Liver (tissue), 9 donors: ENCODE measurements around the gene KCNJ5. TPM values are rescaled to one million over a fixed set of nuclear protein-coding genes. Genes with fewer than 3 reads are reported as not detected.

ENCODE experiments used
- DNase-seq: peaks from one replicate; pipeline ENCODE4 v3.0.0-alpha.2; 2017; ENCODE audit warnings: low spot score
- H3K27ac ChIP-seq, 2 donors: one replicate each; pipeline ENCODE4 v1.7.0; 2013; ENCODE audit warnings: inconsistent platforms in 2 of 2, low read length in 2 of 2, control low read depth in 1 of 2, low read depth in 1 of 2, mild to moderate bottlenecking in 1 of 2
- H3K27me3 ChIP-seq, 4 donors: one replicate each; pipeline versions ENCODE4 v1.6.1 to v1.7.0; 2013; ENCODE audit warnings: low read length in 3 of 4, inconsistent platforms in 1 of 4, mild to moderate bottlenecking in 1 of 4, moderate library complexity in 1 of 4; ENCODE audit not compliant: control insufficient read depth in 4 of 4, insufficient read depth in 4 of 4
- H3K36me3 ChIP-seq, 4 donors: one replicate each; pipeline versions ENCODE4 v1.6.1 to v1.7.0; 2013; ENCODE audit warnings: low read length in 3 of 4, mild to moderate bottlenecking in 3 of 4, low read depth in 1 of 4, moderate library complexity in 1 of 4; ENCODE audit not compliant: control insufficient read depth in 4 of 4, insufficient read depth in 3 of 4
- H3K4me1 ChIP-seq, 4 donors: one replicate each; pipeline versions ENCODE4 v1.6.1 to v1.7.0; 2013; ENCODE audit warnings: low read length in 3 of 4, mild to moderate bottlenecking in 3 of 4, moderate library complexity in 1 of 4; ENCODE audit not compliant: control insufficient read depth in 4 of 4, insufficient read depth in 4 of 4
- H3K4me3 ChIP-seq, 3 donors: one replicate each; pipeline versions ENCODE4 v1.6.1 to v1.7.0; 2013; ENCODE audit warnings: low read length in 3 of 3, control low read depth in 1 of 3, low read depth in 1 of 3, mild to moderate bottlenecking in 1 of 3
- H3K9ac ChIP-seq, 2 donors: one replicate each; pipeline ENCODE4 v1.7.0; 2013; ENCODE audit warnings: low read length in 2 of 2, mild to moderate bottlenecking in 2 of 2, moderate library complexity in 2 of 2, control low read depth in 1 of 2, low read depth in 1 of 2
- H3K9me3 ChIP-seq, 4 donors: one replicate each; pipeline versions ENCODE4 v1.6.1 to v1.7.0; 2013; ENCODE audit warnings: low read length in 3 of 4; ENCODE audit not compliant: control insufficient read depth in 4 of 4
- ATF3 ChIP-seq: IDR thresholded peaks from 2 replicates; pipeline ENCODE4 v1.6.1; 2016; ENCODE audit warnings: antibody characterized with exemption
- CTCF ChIP-seq: fragments of 150-350 bp; IDR thresholded peaks from 2 replicates; pipeline ENCODE4 v1.5.1; 2017; ENCODE audit warnings: improper control_type of control experiment, low read depth, low read length; ENCODE audit not compliant: missing input control
- EGR1 ChIP-seq, 2 donors: IDR thresholded peaks; 2 replicates each; pipeline ENCODE4 v1.6.1; 2016 to 2018; ENCODE audit warnings: antibody characterized with exemption in 2 of 2, low read depth in 2 of 2
- FOXA1 ChIP-seq: IDR thresholded peaks from 2 replicates; pipeline ENCODE4 v1.6.1; 2016; ENCODE audit warnings: antibody characterized with exemption
- FOXA2 ChIP-seq: IDR thresholded peaks from 2 replicates; pipeline ENCODE4 v1.6.1; 2016; ENCODE audit warnings: antibody characterized with exemption
- GABPA ChIP-seq, 2 donors: IDR thresholded peaks in 1 of 2; conservative IDR thresholded peaks in 1 of 2; 2 replicates each; pipeline ENCODE4 v1.6.1; 2016; ENCODE audit warnings: antibody characterized with exemption in 2 of 2, mild to moderate bottlenecking in 1 of 2, moderate library complexity in 1 of 2
- HNF4A ChIP-seq, 2 donors: conservative IDR thresholded peaks; 2 replicates each; pipeline ENCODE4 v1.6.1; 2016; ENCODE audit warnings: antibody characterized with exemption in 2 of 2, mild to moderate bottlenecking in 2 of 2
- HNF4G ChIP-seq: IDR thresholded peaks from 2 replicates; pipeline ENCODE4 v1.6.1; 2016; ENCODE audit warnings: antibody characterized with exemption
- JUND ChIP-seq, 2 donors: IDR thresholded peaks; 2 replicates each; pipeline ENCODE4 v1.6.1; 2016; ENCODE audit warnings: antibody characterized with exemption in 2 of 2
- MAX ChIP-seq: IDR thresholded peaks from 2 replicates; pipeline ENCODE4 v1.6.1; 2016; ENCODE audit warnings: antibody characterized with exemption
- NR2F2 ChIP-seq: IDR thresholded peaks from 2 replicates; pipeline ENCODE4 v1.6.1; 2016; ENCODE audit warnings: antibody characterized with exemption
- RAD21 ChIP-seq, 2 donors: IDR thresholded peaks; 2 replicates each; pipeline ENCODE4 v1.6.1; 2016; ENCODE audit warnings: antibody characterized with exemption in 2 of 2, mild to moderate bottlenecking in 2 of 2
- REST ChIP-seq: IDR thresholded peaks from 2 replicates; pipeline ENCODE4 v1.6.1; 2016; ENCODE audit warnings: antibody characterized with exemption, mild to moderate bottlenecking
- RXRA ChIP-seq, 2 donors: IDR thresholded peaks; 2 replicates each; pipeline ENCODE4 v1.6.1; 2017 to 2018; ENCODE audit warnings: antibody characterized with exemption in 2 of 2, mild to moderate bottlenecking in 1 of 2
- SP1 ChIP-seq: IDR thresholded peaks from 2 replicates; pipeline ENCODE4 v1.6.1; 2018; ENCODE audit warnings: antibody characterized with exemption, mild to moderate bottlenecking
- TAF1 ChIP-seq: conservative IDR thresholded peaks from 2 replicates; pipeline ENCODE4 v1.6.1; 2016; ENCODE audit warnings: antibody characterized with exemption, mild to moderate bottlenecking
- YY1 ChIP-seq: IDR thresholded peaks from 2 replicates; pipeline ENCODE4 v1.6.1; 2016; ENCODE audit warnings: antibody characterized with exemption, mild to moderate bottlenecking
- ZBTB33 ChIP-seq: IDR thresholded peaks from 2 replicates; pipeline ENCODE4 v1.6.1; 2016; ENCODE audit warnings: antibody characterized with exemption
- WGBS: extraction: QIAGEN DNeasy Blood & Tissue Kit; methylation state at CpG from one replicate; pipeline ENCODE4 v1.1.7; 2013; 5-methylcytosine and 5-hydroxymethylcytosine counted together
- polyA plus RNA-seq, 2 donors: library from polyadenylated mRNA; stranded (reverse) in 1 of 2; unstranded in 1 of 2; fragments of 200-250 nt in 1 of 2; fragments of >200 nt in 1 of 2; fragmentation: Nextera tagmentation in 1 of 2; extraction: Ambion mirVana in 1 of 2; gene quantifications; one replicate each; pipeline versions ENCODE4 v1.2.1 to v1.2.3, GENCODE V29; 2013 to 2015
- total RNA-seq, 2 donors: library from RNA; depleted of rRNA; stranded (reverse); fragments of >200 nt; gene quantifications; one replicate each; pipeline ENCODE4 v1.2.3, GENCODE V29; 2014
- donor health status: healthy.
- donor health status: healthy.
- donor health status: healthy.
- donor health status: healthy.
- donor health status: healthy.

The KCNJ5 gene
- total and polyA plus RNA-seq, 4 donors: 0.04 to 0.08 (median 0.06) TPM

GRCh38 chr11:128964463-128964930 is 73.3 kb downstream of the KCNJ5 start:
- TF ChIP-seq JUND (IDR thresholded peaks at IDR 0.05) (no peak), MAX (no peak), ATF3 (no peak), EGR1 (IDR thresholded peaks at IDR 0.05; ENCODE audit: low read depth in 2 of 2) (no peak), TAF1 (no peak), RAD21 (IDR thresholded peaks at IDR 0.05) (no peak), RXRA (IDR thresholded peaks at IDR 0.05) (no peak), NR2F2 (no peak), REST (no peak), HNF4G (no peak), CTCF (no peak), HNF4A (conservative IDR thresholded peaks at IDR 0.05) (no peak), GABPA (IDR thresholded peaks at IDR 0.05 in 1 of 2, conservative IDR thresholded peaks at IDR 0.05 in 1 of 2) (no peak), YY1 (no peak)
- Histone ChIP-seq H3K36me3 (peaks cover 0 to 11% (median 7%) of the 10 kb centered on the region in 4 donors), H3K9me3 (no peaks in the 10 kb centered on the region), H3K27ac (no peak overlapping the region), H3K27me3 (no peaks in the 10 kb centered on the region), H3K4me3 (no peak overlapping the region), H3K9ac (no peak overlapping the region), H3K4me1 (no peaks in the 10 kb centered on the region)
- WGBS: 84% methylated on average over 7 of the region's 7 CpGs
- DNase-seq: no peak

- H3K9me3 ChIP-seq: no peaks in the 10 kb centered on the region
- H3K27ac ChIP-seq: no peak overlapping the region
- DNase-seq: no peak
- WGBS: 48% methylated on average over 4 of the region's 4 CpGs
- no peak overlapping the region for H3K4me3 ChIP-seq
- no peaks in the 10 kb centered on the region for H3K4me1 ChIP-seq
- H3K9ac ChIP-seq: no peak overlapping the region
- H3K36me3 ChIP-seq: peaks cover 2 to 21% (median 13%) of the 10 kb centered on the region in 4 donors
- no peaks in the 10 kb centered on the region for H3K27me3 ChIP-seq
- no peak for TF ChIP-seq TAF1
- TF ChIP-seq SP1: no peak
- no peak for TF ChIP-seq RAD21 (IDR thresholded peaks at IDR 0.05)
- no peak for TF ChIP-seq HNF4A (conservative IDR thresholded peaks at IDR 0.05)
- TF ChIP-seq MAX: no peak
- TF ChIP-seq FOXA2: no peak
- no peak for TF ChIP-seq REST
- TF ChIP-seq FOXA1: no peak
- no peak for TF ChIP-seq ATF3
- no peak for TF ChIP-seq ZBTB33
- no peak for TF ChIP-seq EGR1 (IDR thresholded peaks at IDR 0.05; ENCODE audit: low read depth in 2 of 2)
Observed at GRCh38 chr11:128965485-128965884, 74.3 kb downstream of the KCNJ5 start.
